ENCODE data around the gene CELF2.
A peak's percentile ranks its signal among the peaks of the same experiment; 100 is the strongest.

GRCh38 chr10:11141571-11142091 is 124.0 kb downstream of the CELF2 start:
- TF ChIP-seq CTCF (IDR thresholded peaks at IDR 0.05) (no peak), POLR2AphosphoS5 (IDR thresholded peaks at IDR 0.05) (peak in 1 of 3 donors; percentile 23)
